ENCODE results near the gene DAZAP1.
A peak's percentile ranks its signal among the peaks of the same experiment; 100 is the strongest.

Gene DAZAP1

DNA sequence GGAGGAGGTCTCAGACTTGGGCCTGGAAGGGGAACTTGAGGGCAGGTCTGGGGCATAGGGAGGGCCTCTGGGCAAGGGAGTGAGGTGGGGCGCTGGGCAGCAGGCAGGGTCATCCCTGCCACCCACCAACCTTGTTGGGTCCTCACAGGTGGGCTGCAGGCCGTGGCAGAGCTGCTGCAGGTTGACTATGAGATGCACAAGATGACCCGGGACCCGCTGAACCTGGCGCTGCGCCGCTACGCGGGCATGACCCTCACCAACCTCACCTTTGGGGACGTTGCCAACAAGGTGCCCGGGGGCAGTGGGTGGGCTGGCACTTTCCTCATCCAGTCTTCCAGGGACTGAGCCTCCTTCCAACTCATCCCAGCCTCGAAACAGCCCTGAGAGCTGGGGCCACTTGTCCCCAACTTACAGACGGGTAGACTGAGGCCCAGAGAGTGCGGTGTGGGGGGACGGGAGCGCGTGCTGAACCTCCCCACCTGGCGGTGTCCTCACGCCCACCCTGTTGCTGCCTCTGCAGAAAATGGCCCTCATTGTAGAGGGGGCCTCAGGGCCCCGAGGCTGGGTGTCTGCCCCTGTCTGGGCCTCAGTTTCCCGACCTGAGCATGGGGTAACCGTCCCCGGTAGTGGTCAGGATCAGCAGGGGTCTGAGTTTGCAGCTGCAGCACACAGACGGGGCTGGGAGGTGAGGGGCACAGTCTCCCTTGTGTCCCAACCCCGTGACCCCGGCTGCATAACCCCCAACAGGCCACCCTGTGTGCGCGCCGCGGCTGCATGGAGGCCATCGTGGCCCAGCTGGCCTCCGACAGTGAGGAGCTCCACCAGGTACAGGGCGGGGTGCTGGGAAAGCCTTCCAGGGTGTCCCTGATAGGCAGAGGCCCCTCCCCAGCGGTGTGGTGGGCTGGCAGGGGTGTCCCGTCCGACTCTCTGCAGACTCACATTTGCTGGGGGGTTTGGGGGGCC lies 52.9 kb downstream of the DAZAP1 start:
- DNase-seq, result no peak

DNA sequence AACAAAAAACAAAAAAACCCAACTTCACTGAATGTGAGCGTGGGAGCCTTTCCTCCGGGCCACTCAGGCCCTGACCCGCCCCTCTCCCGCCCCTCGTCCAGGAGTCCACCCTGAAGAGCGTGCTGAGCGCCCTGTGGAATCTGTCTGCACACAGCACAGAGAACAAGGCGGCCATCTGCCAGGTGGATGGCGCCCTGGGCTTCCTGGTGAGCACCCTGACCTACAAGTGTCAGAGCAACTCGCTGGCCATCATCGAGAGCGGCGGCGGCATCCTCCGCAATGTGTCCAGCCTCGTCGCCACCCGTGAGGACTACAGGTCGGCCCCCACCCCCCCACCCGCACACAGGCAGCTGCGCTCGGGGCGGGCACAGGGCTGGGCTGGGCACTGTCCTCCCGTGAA lies 54.5 kb downstream of the DAZAP1 start:
- DNase-seq, result no peak

GRCh38 chr19:1465191-1466016 lies 58.0 kb downstream of the DAZAP1 start:
- DNase-seq, result peak; percentile 59

DNA sequence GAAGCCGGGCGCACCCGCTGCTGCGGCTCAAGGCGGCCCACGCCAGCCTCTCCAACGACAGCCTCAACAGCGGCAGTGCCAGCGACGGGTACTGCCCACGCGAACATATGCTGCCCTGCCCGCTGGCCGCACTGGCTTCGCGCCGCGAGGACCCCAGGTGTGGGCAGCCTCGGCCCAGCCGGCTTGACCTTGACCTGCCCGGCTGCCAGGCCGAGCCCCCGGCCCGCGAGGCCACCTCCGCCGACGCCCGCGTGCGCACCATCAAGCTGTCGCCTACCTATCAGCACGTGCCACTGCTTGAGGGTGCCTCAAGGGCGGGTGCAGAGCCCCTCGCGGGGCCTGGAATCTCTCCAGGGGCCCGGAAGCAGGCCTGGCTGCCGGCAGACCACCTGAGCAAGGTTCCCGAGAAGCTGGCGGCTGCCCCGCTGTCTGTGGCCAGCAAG lies 58.7 kb downstream of the DAZAP1 start:
- no peak for DNase-seq

GRCh38 chr19:1466461-1467214 lies 59.3 kb downstream of the DAZAP1 start:
- no peak for DNase-seq

- DNase-seq, result no peak
Measured at GRCh38 chr19:1467215-1467489, 59.8 kb downstream of the DAZAP1 start.

GRCh38 chr19:1467490-1468273 lies 60.3 kb downstream of the DAZAP1 start:
- DNase-seq, result no peak

- DNase-seq, result no peak
Measured at GRCh38 chr19:1468274-1468820, 61.0 kb downstream of the DAZAP1 start.

- DNase-seq, result peak; percentile 69
Measured at GRCh38 chr19:1468821-1469254, 61.5 kb downstream of the DAZAP1 start.

GRCh38 chr19:1469255-1470054 lies 62.1 kb downstream of the DAZAP1 start:
- DNase-seq, result peak; percentile 40

DNA sequence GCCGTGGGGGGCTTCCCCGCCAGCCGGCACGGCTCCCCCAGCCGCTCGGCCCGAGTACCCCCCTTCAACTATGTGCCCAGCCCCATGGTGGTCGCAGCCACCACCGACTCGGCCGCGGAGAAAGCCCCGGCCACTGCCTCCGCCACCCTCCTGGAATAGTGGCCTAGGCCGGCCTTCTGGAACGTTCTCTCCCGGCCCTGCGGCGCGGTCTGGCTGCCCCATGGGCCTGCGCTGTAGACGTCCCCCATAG lies 62.6 kb downstream of the DAZAP1 start:
- no peak for DNase-seq

- peak; percentile 81 for DNase-seq
Measured at GRCh38 chr19:1470305-1471009, 63.1 kb downstream of the DAZAP1 start.

DNA sequence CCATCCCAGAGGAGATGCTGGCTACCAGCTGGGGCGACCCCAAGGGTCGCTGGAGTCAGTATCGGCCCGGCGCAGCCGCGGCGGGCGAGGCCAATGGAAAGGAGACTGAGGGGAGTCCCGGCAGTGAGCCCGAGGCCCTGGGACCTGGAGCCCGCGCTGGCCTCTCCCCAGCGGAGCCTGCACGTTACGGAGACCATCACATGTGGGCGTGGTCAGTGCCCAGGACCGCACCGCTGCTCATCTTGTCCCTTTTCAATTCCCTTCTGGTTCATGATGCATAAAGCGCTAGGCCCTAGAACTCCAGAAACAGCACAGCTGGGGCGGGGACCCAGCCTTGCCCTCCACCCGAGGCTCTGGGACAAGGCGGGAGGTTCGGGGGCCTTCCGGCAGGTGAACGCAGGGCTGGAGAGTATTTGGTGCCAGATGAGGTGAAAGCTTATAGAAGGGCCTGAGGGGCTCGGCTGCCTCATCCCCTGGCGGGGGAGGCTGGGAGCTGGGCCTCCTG lies 63.7 kb downstream of the DAZAP1 start:
- DNase-seq, result peak; percentile 51

DNA sequence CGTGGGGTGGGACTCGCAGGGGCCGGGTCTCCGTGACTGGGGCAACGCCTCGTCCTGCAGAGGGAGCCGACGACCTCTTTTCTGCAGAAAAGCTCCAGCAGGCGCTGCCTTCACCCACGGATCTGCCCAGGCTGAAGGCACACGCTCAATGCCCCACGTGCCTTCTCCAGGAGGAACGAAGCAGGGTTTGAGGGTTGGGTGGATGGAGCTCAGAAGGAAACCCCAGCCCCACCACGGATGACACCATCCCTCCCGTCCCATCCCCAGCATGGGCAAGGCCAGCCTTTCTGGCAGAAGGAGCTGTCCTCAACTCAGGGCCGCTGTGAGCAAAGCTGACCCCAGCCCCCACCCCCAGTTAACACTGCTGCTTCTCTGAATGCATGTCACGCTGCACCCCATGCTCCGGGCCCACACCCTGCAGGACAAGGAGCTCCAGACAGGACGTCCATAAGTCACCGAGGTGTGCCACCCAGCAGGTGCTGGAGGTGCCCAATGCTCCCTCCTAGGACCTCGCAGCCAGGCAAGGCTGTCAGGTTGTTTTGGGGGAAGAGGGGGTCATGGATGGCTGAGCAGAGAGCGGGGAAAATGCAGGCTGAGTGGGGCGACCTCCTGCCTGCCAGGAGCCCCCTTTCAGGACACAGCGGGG lies 64.3 kb downstream of the DAZAP1 start:
- DNase-seq, result peak; percentile 41

- DNase-seq, result no peak
Measured at GRCh38 chr19:1472231-1473084, 65.1 kb downstream of the DAZAP1 start.

- no peak for DNase-seq
Measured at GRCh38 chr19:1473085-1473851, 65.9 kb downstream of the DAZAP1 start.

- no peak for DNase-seq
Measured at GRCh38 chr19:1474011-1474764, 66.8 kb downstream of the DAZAP1 start.

Measured in stimulated activated CD8-positive, alpha-beta memory T cell treated with anti-CD3 and anti-CD28 coated beads, Interleukin-4, amount 100 ng/mL, for 48 hours (primary cell).